NCI-H128 (cell line): ENCODE data around the gene PCDHGC3.

ENCODE experiments used
- DNase-seq: peaks from one replicate; lab custom pipeline; 2025; ENCODE audit not compliant: unreplicated experiment; lab: John Stamatoyannopoulos, UW

PCDHGC3 gene

DNA sequence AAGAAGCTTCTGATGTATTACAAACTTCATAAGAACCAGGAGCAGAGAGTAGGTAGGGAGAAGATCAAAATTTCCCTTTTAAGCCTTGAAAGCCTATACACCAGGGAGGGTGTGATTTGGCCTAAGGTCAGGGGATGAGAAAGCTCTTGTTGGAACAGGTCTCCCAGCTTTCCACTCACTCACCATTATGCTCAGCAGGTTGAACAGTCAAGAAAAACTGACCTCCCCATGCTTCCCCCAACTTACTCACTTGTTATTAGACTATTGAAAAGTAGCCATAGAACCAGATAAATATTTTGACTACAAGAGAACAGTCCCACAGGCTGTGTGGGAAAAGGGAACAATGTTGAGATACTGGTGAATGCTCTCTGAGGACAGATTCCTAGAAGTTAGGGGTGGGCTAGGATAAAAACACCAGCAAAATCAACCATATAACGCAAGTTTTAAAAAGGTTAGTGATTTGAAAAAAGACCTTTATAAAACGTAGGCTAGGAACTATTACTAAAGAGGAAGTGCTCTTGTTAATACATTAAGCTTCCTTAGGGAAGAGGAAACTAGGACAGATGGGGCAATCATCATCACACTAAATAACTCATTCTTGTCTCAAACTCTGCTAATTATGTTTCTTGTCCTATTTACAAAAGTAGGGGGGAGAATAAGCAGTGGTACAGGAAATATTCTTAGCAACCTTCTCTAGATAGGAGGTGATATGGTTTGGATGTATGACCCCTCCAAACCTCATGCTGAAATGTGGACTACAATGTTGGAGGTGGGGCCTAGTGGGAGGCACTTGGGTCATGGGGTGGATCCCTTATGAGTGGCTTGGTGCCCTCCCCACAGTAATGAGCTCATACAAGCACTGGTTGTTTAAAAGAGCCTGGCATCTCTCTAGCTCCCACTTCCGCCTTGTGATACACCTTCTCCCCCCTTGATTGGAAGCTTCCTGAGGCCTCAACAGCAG is 44.1 kb downstream of the PCDHGC3 start:
- no peak for DNase-seq

DNA sequence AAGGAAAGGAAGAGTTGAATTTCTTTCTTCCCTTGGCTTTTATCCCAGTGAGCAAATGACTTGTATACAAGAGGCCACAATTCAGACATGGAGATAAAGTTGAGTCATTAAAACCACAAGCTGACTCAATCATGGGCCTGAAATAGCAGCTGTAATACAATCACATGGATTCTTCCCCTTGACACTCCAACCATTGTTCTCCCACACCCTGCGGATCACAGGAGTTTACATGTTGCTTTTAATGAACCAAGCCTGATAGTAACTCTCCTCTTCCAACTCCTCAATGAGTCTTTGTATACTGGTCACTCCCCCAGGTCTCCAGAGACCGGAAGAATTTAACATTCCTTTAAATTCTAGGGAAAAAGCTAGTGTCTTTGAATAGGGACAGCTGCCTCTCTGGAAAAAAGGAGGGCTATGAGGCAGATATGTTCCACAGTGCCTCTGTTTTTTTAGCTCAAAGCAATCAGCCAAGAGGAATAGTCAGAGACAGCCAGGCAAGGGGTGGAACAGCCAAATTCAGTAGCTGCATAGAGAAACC is 45.5 kb downstream of the PCDHGC3 start:
- DNase-seq = no peak

DNA sequence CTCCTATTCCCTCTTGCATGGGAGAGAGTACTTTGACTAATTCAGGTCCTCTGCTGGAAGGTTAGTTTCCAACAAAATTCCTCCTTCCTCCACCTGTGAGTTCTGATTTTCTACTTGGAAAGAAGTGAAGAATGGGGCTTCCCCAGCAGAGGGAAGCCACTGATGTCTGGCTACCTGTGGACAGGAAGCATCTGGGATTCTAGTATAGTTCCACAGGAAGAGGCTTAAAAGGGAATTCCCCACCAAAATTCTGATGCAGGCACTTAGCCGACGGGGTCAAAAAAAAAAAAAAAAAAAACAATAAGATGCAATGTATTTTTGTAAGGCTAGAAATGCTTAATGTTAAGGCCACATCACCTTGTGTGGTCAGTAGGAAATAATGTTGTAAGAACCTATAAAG is 46.5 kb downstream of the PCDHGC3 start:
- no peak for DNase-seq

DNA sequence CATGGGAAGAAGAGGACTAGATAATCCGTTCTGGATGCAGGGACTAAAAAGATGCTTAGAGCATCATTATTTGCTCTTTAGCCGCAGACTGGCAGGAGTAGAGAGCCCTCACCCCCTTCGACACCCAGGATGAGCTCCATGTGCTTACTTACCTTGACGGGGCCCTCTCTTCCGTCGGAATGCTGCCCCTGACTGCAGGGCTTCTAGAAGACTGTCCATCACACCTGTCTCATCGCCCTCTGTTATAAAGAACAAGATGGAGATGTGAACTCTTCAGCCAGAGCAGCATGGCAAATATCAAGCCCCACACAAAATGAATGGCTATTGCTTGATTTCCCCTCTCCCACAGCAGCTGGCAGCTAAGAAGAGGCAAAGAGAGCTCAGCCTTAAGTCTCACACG is 48.2 kb downstream of the PCDHGC3 start:
- DNase-seq = no peak

DNA sequence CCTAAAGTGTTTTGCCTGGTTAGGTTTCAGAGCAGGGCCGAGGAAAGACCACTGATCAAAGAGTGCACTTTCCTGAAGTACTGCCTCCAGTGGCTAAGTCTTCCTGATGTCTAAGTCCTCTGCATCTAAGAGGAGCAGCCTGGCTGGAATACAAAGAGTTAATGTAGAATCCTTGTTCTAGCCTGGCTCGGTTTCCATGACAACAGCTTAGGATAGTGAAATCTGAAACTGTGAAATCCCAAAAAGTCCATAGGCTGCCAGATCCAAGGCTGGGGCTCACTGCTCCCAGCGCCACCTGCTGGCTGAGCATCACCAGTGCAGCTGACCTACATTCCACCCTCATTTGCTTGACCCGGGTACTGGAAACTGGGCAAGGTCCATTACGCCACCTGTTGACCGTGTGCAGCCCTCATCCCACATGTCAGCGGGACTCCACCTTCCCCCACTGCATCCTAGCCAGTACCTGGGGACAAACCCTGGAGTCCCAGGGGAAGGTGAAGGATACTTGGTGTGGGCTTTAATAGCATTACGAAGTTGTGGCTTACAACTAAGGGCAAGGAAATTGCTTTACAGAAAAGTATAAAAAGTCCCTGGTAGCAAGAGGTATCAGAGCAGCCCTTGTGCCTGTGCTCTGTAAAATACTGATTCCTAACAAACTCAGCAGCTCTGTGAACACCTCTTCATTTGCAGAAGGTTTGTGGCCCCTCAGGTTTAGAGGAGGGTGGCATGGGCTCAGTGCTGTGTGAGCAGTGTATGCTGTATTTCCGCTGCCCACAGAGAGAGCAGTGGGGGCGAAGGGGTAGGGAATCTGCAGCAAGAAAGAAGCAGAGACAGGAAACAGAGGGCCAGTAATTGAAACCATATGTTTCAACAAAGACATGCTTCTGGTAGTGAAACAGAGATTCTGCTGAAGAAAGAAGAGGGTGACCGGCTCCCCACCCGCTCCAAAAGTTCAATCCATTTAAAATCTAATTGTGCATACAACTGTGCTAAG is 49.1 kb downstream of the PCDHGC3 start:
- DNase-seq = peak; percentile 17

DNA sequence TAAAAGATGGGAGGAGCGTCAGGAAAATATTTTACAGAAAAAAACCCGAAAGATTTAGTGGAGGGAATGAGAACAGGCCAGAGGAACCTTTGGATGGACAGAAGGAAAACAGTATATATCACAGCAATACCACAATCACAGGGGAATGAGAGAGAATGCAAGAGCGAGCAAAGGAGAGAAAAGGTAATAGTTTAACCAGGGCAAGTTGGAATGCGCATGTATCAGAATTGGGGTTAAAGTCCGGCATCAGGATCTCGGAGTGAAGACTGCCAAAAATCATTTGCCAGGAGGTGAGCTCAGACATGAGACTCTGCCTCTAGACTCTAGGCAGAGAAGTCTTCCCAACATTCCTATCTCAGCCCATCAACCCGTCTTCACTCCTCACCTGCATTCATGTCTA is 49.9 kb downstream of the PCDHGC3 start:
- no peak for DNase-seq

DNA sequence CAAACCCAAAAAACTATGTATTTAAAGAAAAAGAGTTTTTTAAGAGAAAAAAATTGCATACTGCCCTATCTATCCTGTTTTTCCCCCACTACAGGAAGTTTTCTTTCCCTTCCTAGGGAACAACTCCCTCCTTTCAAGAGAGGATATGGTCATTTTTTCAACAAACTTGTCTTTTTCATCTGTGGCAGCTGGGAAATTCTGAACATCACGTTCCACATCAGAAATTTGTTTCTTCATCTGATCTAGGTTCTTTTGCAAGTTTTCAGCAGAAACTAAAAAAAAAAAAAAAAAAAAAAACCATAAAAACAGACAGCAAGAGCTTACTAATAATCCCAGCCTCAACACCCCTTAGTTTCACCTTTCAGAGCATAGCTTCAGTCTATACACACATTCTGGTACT is 51.7 kb downstream of the PCDHGC3 start:
- DNase-seq = no peak
